ENCODE data around the gene CCNF.

DNA sequence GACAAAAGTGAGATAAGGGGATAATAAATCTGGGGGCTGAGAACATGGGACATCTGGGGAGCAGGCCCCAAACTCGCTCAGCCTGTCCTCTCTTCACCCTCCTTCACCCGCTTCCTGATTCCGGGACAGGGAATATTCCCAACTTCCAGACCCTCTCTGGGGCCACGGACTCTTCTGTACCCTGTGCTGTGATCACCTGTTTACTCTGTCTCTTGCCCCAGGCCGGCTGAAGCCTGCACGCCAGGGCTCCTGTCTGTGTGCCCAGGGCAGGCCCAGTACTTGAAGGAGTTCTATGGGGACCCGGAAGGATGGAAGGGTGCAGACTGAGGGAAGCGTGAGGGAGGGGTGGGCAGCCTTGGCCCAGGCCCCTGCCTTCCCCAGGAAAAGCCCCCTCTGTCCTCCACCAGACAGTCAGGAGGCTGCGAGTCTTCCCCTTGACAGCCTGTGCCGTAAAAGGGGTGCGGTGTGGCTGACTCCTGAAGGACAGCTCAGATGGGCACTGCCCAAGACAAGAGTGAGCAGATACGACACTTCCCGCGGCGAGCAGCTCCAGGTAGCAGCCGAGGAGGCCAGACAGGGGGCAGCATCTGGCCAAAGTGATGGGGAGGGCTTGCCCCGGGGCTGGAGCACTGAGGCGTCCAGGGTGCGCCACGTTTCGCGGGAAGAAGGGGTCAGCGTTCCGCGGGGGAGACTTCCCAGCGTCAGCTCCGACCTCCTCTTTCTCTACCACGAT, 1.0 kb upstream of the CCNF start:
- no peak for TF ChIP-seq CTCF (IDR thresholded peaks at IDR 0.05)
- no peak for TF ChIP-seq ELK1 (IDR thresholded peaks at IDR 0.05; ENCODE audit: low read depth, low read length)
- TF ChIP-seq RNF2 (IDR thresholded peaks at IDR 0.05; ENCODE audit: borderline replicate concordance, low read depth) = no peak
- TF ChIP-seq JUNB (IDR thresholded peaks at IDR 0.05) = no peak
- no peak for TF ChIP-seq POLR2A (IDR thresholded peaks at IDR 0.05; ENCODE audit: low read length)
- TF ChIP-seq RCOR1 (IDR thresholded peaks at IDR 0.05; ENCODE audit: low read depth, low read length) = no peak
- TF ChIP-seq CEBPB (IDR thresholded peaks at IDR 0.05) = no peak
- no peak for TF ChIP-seq SREBF2 (IDR thresholded peaks at IDR 0.05)
- TF ChIP-seq RAD21 (conservative IDR thresholded peaks at IDR 0.05 in 1 of 2, IDR thresholded peaks at IDR 0.05 in 1 of 2) = no peak
- TF ChIP-seq REST (IDR thresholded peaks at IDR 0.05) = no peak
- TF ChIP-seq, protein P1, sequence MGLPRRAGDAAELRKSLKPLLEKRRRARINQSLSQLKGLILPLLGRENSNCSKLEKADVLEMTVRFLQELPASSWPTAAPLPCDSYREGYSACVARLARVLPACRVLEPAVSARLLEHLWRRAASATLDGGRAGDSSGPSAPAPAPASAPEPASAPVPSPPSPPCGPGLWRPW (IDR thresholded peaks at IDR 0.05) = no peak
- no peak for TF ChIP-seq HDAC2 (IDR thresholded peaks at IDR 0.05)
- TF ChIP-seq CBX8 (IDR thresholded peaks at IDR 0.05) = no peak
- TF ChIP-seq, protein P2, sequence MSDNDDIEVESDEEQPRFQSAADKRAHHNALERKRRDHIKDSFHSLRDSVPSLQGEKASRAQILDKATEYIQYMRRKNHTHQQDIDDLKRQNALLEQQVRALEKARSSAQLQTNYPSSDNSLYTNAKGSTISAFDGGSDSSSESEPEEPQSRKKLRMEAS (IDR thresholded peaks at IDR 0.05) = no peak
